Retina (tissue), 1 donor: ENCODE results near the gene C1QTNF12.

Source experiments
- DNase-seq: peaks from one replicate; pipeline ENCODE4 v3.0.0-alpha.2; 2016

C1QTNF12 gene

GRCh38 chr1:1239614-1240347 lies 6.7 kb downstream of the C1QTNF12 start:
- no peak for DNase-seq

DNA sequence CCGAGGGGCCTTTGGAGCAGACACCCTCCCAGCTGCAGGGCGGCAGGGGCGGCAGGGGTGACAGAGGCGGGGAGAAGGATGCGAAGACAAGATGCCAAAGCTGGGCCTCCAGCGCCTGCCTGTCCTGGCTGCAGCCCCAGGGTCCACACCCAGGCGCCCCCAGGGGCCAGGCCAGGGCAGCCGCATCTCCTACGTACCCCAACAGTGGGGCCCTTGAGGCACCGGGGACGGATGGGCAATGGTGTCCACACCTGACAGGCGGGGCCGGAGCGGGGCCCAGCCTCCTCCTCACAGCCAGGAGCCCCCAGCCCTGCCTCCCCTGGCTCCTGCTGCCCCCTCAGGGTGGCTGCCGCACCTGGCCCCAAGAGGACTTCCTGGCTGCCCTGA lies 7.3 kb downstream of the C1QTNF12 start:
- DNase-seq, result no peak

GRCh38 chr1:1238702-1239178 lies 7.8 kb downstream of the C1QTNF12 start:
- no peak for DNase-seq

DNA sequence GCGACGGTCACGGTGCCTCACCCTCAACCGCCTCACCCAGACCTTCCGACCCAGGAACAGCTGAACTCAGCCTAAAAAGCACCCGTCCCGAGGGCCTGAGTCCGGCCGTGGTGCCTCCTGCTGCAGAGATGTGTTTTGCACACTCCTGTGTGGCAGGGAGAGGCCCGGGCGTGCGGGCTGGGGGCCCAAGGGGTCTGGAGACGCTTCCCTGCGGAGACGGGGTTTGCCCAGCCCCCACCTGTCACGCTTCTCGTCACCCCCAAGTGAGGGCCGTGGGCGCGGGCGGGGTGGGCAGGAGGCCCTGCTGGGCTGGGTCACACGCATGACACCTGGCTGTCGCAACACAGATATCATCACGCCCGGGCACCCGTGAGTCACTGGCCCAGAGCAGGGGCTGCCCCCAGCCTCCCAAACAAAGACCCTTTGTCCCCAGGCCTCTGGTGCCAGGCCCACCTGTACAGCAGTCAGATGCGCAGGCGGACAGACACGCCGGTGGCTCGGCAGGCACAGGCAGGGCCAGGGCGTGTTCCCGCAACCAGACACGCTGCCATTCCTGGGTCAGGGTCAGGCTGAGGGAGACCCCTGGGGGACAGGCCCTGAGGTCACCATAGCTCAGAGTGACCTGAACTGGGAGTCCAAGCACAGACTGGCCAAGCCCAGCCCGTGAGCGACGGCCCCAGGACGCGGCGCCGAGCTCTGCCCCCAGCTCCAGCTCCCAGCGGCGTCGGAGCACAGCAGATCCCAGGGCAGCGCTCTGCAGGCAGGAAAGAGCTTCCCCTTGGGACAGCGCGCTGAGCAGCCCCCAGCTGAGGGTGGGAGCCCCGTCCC lies 8.4 kb downstream of the C1QTNF12 start:
- peak; percentile 63 for DNase-seq

GRCh38 chr1:1236945-1237873 lies 9.3 kb downstream of the C1QTNF12 start:
- DNase-seq, result no peak

- no peak for DNase-seq
Measured at GRCh38 chr1:1236176-1236763, 10.3 kb downstream of the C1QTNF12 start.

GRCh38 chr1:1235016-1235744 lies 11.3 kb downstream of the C1QTNF12 start:
- DNase-seq, result no peak

DNA sequence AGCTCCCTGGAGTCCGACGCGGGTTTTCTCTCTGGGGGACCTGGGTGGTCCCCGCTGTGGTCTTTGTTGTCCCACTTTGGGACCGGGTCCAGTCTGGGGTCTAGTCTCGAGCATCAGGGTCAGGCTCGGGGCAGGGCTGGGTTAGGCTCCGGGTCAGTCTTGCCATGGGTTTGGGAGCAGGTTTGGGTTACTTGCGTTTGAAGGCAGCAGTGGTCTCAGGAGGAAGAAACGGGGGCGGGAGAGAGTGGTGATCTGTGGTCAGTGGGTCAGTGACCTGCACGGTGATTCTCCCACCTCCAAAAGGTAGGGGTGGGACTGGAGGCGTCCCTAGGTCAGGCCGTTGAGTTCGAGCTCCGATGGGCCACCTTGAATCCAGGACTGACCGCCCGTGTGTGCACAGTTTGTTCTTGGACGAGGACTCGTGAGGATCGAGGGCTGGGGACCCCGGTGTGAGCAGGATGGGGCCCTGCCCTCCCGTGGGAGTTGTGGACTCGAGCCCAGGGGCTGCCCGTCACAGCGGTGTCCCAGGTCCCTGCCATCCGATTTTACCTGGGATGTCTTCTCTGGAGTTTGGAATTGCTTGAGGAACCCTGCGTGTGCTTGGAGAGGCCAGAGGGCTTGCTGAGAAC lies 12.2 kb downstream of the C1QTNF12 start:
- no peak for DNase-seq

DNA sequence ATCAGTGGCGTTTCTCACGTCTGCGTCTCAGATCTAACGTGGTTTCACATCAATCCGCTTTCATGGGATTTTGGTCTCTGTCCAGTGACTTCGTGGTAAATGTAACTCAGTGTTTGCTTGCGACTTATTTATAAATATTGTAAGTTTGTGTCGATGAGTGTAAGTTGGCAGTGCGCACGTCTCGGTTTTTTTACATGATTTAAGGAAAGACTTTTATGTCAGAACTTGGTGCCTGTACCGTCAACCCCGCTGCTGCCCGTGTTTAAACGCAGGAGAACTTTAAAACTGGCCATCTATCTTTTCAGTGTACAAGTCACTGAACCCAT lies 13.0 kb downstream of the C1QTNF12 start:
- no peak for DNase-seq

DNA sequence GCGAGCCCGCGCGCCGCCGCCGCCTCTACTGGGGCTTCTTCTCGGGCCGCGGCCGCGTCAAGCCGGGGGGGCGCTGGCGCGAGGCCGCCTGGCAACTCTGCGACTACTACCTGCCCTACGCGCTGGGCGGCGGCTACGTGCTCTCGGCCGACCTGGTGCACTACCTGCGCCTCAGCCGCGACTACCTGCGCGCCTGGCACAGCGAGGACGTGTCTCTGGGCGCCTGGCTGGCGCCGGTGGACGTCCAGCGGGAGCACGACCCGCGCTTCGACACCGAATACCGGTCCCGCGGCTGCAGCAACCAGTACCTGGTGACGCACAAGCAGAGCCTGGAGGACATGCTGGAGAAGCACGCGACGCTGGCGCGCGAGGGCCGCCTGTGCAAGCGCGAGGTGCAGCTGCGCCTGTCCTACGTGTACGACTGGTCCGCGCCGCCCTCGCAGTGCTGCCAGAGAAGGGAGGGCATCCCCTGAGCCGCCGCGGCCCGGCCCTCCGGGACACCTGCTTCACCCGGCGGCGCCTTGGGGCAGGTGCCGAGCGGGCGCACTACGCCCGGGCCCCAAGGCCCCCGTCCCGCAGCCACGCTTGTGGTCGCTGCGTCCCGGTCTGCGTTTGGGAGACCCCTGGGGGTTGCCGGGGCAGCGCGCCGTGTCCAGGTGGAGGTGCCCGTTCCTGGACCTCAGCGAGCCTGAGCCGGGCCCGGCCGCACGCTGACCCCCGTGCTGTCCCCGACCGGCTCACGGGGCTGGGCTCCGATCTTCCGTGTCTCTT lies 13.5 kb downstream of the C1QTNF12 start:
- no peak for DNase-seq

GRCh38 chr1:1232208-1232795 lies 14.2 kb downstream of the C1QTNF12 start, which contains the start of gene B3GALT6:
Gene B3GALT6 (plus strand): TSS chr1:1232237. CDS start chr1:1232279, 42 bp downstream.
- DNase-seq, result no peak

GRCh38 chr1:1231400-1232207 lies 14.9 kb downstream of the C1QTNF12 start, which contains the start of gene SDF4:
Gene SDF4 (minus strand): TSS chr1:1232001. CDS start chr1:1228772, 3,229 bp downstream.
- DNase-seq, result peak; percentile 96

DNA sequence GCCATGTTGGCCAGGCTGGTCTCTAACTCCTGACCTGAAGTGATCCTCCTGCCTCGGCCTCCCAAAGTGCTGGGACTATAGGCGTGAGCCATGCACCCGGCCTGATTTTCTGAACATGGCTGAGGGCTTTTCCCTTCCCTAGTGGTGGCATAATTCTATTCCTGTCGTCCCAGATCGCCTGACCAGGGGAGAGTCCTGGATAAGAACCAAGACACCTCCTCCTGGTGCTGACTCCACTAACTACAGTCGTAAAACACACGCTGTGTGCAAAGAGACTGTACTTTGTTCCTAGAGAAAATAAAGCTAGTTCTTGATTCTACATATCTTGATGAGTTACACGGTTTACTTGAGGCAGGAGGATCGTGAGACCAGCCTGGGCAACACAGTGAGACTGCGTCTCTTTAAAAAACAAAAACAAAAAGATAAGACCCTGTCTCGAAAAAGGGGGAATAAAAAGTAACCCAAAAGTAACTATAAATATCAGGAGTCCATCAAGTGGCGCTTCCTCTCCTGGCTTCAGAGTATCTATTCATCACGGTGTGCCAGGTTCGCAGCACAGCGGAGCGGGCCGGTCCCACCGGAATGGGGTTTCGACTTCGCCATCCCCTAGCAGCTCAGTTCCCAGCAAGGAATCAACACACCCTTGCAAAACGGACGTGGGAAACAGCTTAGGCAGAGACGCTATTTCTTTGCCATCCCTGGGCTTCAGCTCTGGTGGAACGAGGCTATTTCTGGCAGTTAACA lies 15.7 kb downstream of the C1QTNF12 start:
- DNase-seq, result peak; percentile 49

GRCh38 chr1:1229770-1230169 lies 16.8 kb downstream of the C1QTNF12 start:
- no peak for DNase-seq

DNA sequence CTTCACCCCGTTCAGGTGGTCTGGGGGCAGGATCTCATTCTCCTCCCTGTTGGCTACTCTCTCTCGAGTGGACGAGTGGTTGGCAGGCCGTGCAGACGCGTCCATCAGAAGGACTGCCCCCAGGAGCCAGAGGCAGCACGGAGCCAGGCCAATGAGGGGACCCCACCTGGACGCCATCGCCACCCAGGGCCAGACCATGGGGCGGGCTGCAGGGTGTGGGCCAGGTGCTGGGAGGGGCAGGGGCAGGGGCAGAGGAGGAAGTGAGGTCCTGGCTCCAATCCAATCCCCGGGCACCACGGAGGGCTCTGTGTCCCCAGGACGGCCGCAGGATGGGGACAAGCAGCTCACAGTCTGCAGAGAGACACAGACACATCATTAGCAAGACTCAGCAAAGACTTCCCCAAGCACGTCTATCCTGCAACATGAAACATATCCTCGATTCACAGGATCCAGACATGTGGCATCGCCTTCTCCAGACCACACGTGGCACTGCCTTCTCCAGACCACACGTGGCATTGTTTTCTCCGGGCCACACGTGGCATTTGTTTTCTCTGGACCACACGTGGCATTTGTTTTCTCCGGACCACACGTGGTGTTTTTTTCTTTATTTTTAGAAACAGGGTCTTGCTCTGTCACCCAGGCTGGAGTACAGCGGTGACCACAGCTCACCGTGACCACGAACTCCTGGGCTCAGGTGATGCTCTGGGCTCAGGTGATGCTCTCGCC lies 17.8 kb downstream of the C1QTNF12 start:
- DNase-seq, result no peak

DNA sequence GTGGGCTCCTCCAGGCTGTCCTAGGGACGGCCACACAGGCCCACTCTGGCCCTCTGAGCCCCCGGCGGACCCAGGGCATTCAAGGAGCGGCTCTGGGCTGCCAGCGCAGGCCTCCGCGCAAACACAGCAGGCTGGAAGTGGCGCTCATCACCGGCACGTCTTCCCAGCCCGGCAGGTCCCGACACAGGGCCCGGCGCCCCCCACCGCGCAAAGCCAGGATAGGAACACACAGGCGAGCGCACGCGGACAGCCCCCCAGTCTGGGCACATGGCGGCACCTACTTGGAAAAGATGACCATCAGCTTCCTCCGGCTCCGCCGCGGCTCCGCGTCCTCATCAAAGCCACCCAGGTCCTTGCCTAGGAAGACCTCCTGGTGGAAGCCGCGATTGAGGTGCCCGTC lies 18.3 kb downstream of the C1QTNF12 start:
- no peak for DNase-seq

DNA sequence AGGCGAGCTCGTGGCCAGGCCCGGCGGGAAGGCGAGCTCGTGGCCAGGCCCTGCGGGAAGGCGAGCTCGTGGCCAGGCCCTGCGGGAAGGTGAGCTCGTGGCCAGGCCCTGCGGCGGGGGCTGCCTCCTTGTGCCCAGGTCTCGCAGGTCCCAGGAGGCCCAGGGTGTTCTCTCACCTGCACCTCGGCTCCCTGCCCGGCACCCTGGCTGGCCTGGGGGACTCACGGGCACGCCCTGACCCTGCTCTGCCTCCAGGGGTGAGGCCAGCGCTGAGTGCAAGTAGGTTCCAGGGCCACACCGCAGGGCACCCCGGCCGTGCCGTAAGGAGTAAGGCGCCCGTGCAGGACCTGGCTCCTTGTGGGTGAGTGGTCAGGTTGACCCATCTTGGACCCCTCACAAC lies 19.1 kb downstream of the C1QTNF12 start:
- DNase-seq, result no peak
